ENCODE data around the gene FKBP6. TPM values are rescaled to one million over a fixed set of nuclear protein-coding genes. Genes with fewer than 3 reads are reported as not detected.
A peak's percentile ranks its signal among the peaks of the same experiment; 100 is the strongest.
"Not testable (repeated sequence)": the region's sequence is repeated elsewhere in the genome, so short reads cannot be mapped to it uniquely, and the experiment has no call there.

The FKBP6 gene
- total and polyA plus RNA-seq, 4 donors = 0.11 to 0.39 (median 0.17) TPM; not detected in 1

DNA sequence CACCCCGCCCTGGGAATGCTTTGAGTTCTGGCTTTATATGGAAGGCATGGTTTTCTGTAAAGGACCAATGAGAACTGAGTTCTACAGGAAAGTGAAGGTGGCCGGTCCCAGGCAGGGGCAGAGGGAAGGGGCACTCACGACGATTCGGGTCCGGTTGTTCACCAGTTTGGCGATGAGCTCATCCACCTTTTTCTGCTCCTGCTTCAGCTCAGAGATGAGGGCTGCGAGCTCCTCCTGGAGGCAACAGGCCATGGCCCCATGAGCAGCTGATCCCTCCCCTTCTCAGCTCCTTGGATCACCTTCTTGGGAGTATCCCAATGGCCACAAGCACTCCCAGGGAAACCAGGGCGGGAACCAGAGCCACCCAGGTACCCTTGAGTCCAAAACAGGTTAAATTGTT lies 8.0 kb upstream of the FKBP6 start:
- H3K27ac ChIP-seq (ENCODE audit: low read depth, low read length); H3K36me3 ChIP-seq (ENCODE audit: control insufficient read depth, insufficient read depth, low read length); H3K4me3 ChIP-seq (ENCODE audit: low read depth, low read length); H3K27me3 ChIP-seq (ENCODE audit: control insufficient read depth, insufficient read depth, low read length); DNase-seq (ENCODE audit: low read depth in 4 of 6, low spot score in 6 of 6); H3K9me3 ChIP-seq (ENCODE audit: control insufficient read depth, insufficient read depth, low read length): not testable (repeated sequence)
- peaks cover 13% of the 10 kb centered on the region for H3K4me1 ChIP-seq (ENCODE audit: control insufficient read depth, insufficient read depth, low read length)
- 87% methylated on average over 7 of the region's 9 CpGs for WGBS (ENCODE audit: insufficient coverage)

DNA sequence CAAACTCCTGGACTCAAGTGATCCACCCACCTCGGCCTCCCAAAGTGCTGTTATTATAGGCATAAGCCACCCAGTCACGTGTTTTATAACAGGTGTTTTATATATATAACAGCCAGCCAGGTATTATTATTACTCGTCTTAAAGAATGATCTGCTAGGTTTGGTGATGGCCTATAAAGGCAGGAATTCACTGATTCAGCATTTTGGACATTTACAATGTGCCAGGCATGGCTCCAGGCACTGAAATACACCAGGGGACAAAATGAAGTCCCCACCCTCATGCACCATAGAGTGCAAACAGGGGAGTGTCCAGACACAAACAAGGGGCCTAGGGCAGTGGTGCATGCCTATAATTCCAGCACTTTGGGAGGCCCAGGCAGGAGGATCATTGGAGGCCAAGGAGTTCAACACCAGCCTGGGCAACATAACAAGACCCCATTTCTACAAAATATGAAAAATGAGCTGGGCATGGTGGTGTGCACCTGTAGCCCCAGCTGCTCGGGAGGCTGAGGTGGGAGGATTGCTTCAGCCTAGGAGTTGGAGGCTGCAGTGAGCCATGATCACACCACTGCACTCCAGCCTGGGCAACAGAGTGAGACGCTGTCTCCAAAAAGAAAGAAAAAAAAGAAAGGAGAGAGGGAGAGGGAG lies 4.4 kb upstream of the FKBP6 start:
- not testable (repeated sequence) for H3K36me3 ChIP-seq (ENCODE audit: control insufficient read depth, insufficient read depth, low read length); DNase-seq (ENCODE audit: low read depth in 4 of 6, low spot score in 6 of 6); H3K4me3 ChIP-seq (ENCODE audit: low read depth, low read length); H3K27me3 ChIP-seq (ENCODE audit: control insufficient read depth, insufficient read depth, low read length); H3K9me3 ChIP-seq (ENCODE audit: control insufficient read depth, insufficient read depth, low read length); H3K27ac ChIP-seq (ENCODE audit: low read depth, low read length)
- WGBS (ENCODE audit: insufficient coverage) = 100% methylated on average over 2 of the region's 5 CpGs
- peaks cover 13% of the 10 kb centered on the region for H3K4me1 ChIP-seq (ENCODE audit: control insufficient read depth, insufficient read depth, low read length)

DNA sequence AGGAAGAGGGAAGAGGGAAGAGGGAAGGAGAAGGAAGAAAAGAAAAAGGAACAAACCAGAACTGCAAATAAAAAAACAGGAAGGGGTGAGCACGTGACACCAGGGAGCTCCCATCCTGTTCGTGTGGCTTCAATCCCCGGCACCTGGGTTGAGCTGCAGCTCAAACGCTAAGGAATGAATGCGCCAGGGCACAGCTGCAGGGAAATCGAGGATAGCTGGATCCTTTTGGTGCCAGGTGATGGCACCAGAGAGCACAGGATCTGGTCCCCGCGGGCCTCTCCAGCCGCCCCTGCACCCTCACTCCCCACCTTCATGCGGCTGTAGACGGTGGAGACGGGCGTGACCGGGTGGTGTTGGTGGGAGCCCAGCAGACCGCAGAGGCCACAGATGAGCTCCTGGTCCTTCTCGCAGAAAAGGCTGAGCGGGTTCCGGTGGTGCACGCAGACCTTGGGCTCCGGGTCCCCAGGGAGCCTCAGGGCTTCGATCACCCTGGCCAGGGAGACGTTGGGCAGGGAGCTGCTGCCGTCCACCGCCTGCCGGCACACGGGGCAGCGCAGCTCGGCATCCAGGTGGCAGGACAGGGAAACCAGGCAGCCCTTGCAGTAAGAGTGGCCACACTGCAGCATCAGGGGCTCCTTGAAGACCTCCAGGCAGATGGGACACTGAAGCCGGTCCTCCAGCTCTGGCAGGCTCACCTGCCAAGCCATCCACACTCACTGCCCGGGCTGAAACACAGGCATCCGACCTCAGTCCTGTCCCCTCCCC lies 3.7 kb upstream of the FKBP6 start:
- H3K36me3 ChIP-seq (ENCODE audit: control insufficient read depth, insufficient read depth, low read length); H3K9me3 ChIP-seq (ENCODE audit: control insufficient read depth, insufficient read depth, low read length); H3K27me3 ChIP-seq (ENCODE audit: control insufficient read depth, insufficient read depth, low read length); H3K4me3 ChIP-seq (ENCODE audit: low read depth, low read length); H3K27ac ChIP-seq (ENCODE audit: low read depth, low read length): not testable (repeated sequence)
- peak in 3 of 6 donors; percentile 50 to 91 (median 81) for DNase-seq (ENCODE audit: low read depth in 4 of 6, low spot score in 6 of 6)
- peaks cover 13% of the 10 kb centered on the region for H3K4me1 ChIP-seq (ENCODE audit: control insufficient read depth, insufficient read depth, low read length)
- WGBS (ENCODE audit: insufficient coverage) = 25% methylated on average over 21 of the region's 31 CpGs

DNA sequence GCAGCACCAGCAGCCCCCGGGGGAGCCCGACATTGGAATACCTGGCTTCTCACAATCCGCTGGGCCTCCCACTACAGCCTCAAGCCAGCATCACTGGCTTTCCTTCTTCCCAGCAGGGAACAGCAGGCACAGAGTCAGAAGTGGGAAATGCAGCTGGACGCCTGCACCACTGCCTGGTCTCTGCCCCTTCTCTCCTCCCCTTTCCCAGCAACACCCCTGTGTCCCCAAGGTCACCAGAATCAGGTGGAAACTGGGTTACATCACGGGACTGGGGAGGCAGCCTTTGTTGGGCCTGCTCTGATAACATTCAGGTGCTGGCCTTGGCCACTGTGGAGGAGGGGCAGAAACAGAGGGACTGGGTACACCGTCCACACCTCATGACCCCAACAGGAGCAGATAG lies 2.5 kb upstream of the FKBP6 start:
- not testable (repeated sequence) for DNase-seq (ENCODE audit: low read depth in 4 of 6, low spot score in 6 of 6); H3K36me3 ChIP-seq (ENCODE audit: control insufficient read depth, insufficient read depth, low read length)
- WGBS (ENCODE audit: insufficient coverage) = 59% methylated on average over 4 of the region's 6 CpGs

DNA sequence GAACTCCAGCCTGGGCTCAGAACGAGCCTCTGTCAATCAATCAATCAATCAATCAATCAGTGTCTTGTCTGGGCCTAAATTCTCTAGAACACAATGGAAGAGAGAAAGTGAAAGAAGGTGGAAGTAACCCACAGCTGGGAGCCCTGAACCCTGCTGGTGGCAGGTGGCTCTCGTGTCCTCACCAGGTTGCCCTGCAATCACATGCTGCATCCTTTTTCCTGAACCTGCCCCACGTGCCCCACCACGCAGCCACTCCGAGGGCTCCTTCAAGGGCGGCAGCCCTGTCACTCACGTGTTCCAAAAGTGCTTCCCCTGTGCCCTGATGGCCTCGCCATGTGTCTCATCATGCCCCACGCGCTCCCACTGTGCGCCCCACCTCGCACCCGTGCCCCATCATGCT lies 512 bp upstream of the FKBP6 start:
- DNase-seq (ENCODE audit: low read depth in 4 of 6, low spot score in 6 of 6); H3K36me3 ChIP-seq (ENCODE audit: control insufficient read depth, insufficient read depth, low read length); H3K9me3 ChIP-seq (ENCODE audit: control insufficient read depth, insufficient read depth, low read length); H3K4me3 ChIP-seq (ENCODE audit: low read depth, low read length); H3K27ac ChIP-seq (ENCODE audit: low read depth, low read length); H3K27me3 ChIP-seq (ENCODE audit: control insufficient read depth, insufficient read depth, low read length): not testable (repeated sequence)
- peaks cover 17% of the 10 kb centered on the region for H3K4me1 ChIP-seq (ENCODE audit: control insufficient read depth, insufficient read depth, low read length)
- no CpG with 5 or more reads among the region's 13 CpGs for WGBS (ENCODE audit: insufficient coverage)

More for the DNA sequence above, 2.5 kb upstream of the FKBP6 start:
- H3K4me1 ChIP-seq (ENCODE audit: control insufficient read depth, insufficient read depth, low read length) = peaks cover 17% of the 10 kb centered on the region
- H3K27me3 ChIP-seq (ENCODE audit: control insufficient read depth, insufficient read depth, low read length); H3K9me3 ChIP-seq (ENCODE audit: control insufficient read depth, insufficient read depth, low read length); H3K27ac ChIP-seq (ENCODE audit: low read depth, low read length); H3K4me3 ChIP-seq (ENCODE audit: low read depth, low read length): not testable (repeated sequence)

DNA sequence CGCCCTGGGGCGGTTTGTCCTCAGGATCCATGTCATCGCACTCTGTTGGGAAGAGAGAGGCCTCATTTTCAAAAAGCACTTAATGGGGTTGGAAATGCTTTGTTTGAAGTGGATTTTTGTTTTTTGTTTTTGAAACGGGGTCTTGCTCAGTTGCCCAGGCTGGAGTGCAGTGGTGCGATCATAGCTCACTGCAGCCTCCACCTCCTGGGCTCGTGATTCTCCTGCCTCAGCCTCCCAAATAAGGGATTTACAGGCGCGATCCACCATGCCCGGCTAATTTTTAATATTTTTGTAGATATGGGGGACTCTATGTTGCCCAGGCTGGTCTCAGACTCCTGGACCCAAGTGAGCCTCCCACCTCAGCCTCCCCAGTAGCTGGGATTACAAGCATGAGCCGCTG lies 735 bp downstream of the FKBP6 start:
- Histone ChIP-seq H3K36me3 (ENCODE audit: control insufficient read depth, insufficient read depth, low read length) (no peaks in the 10 kb centered on the region), H3K27me3 (ENCODE audit: control insufficient read depth, insufficient read depth, low read length) (no peaks in the 10 kb centered on the region), H3K9me3 (ENCODE audit: control insufficient read depth, insufficient read depth, low read length) (no peaks in the 10 kb centered on the region), H3K4me1 (ENCODE audit: control insufficient read depth, insufficient read depth, low read length) (peaks cover 15% of the 10 kb centered on the region), H3K4me3 (ENCODE audit: low read depth, low read length) (no peak overlapping the region), H3K27ac (ENCODE audit: low read depth, low read length) (no peak overlapping the region)
- WGBS (ENCODE audit: insufficient coverage) = 92% methylated on average over 6 of the region's 10 CpGs
- DNase-seq (ENCODE audit: low read depth in 4 of 6, low spot score in 6 of 6) = no peak

DNA sequence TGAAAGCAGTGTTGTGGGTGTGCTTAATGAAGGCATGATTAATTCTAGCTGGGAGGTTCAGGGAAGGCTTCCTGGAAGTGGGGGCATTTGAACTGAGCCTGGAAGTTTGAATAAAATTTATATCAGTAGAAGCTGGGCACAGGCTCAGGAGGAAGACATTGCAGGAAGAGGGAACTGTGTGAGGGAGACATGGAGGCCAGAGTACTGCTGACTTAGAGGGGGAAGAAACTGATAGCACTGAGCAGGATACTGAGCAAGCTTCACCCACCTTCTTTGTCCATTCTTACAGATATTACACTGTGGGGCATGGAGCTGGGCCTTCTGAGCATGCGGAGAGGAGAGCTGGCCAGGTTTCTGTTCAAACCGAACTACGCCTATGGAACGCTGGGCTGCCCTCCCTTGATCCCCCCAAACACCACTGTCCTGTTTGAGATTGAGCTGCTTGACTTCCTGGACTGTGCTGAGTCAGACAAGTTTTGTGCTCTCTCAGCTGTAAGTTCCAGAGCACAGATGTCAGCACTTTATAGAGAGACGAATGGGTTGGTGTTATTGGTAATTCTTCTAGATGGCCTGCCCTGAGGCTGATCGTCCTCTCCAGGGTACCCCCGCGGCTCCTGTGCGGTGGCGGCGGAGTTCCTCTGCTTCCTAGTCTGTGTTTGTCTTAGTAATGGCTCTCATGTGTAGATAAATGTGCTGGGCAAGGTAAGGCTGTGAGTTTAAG lies 2.1 kb downstream of the FKBP6 start:
- Histone ChIP-seq H3K36me3 (ENCODE audit: control insufficient read depth, insufficient read depth, low read length) (no peaks in the 10 kb centered on the region), H3K4me3 (ENCODE audit: low read depth, low read length) (no peak overlapping the region)
- WGBS (ENCODE audit: insufficient coverage) = 55% methylated on average over 11 of the region's 11 CpGs

DNA sequence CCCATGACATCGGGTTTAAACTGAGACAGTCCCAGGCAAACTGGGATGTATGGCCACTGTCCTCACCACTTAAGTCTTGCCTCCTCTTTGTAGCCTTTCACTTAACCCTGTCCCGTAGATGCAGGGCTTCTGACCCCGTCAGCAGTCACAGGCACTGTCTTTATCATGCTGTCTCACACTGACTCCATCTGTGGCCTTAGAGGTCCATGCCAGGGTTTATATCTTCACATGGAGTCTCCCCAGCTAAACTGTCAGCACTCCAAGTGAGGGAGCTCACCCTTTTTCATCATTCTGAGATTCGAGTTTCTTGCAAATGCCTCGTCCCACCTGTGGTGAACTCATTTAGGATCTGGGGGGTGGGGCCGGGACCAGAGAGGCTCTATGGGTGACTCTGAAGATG lies 2.8 kb downstream of the FKBP6 start:
- H3K27ac ChIP-seq (ENCODE audit: low read depth, low read length) = no peak overlapping the region
- peaks cover 4% of the 10 kb centered on the region for H3K4me1 ChIP-seq (ENCODE audit: control insufficient read depth, insufficient read depth, low read length)
- DNase-seq (ENCODE audit: low read depth in 4 of 6, low spot score in 6 of 6) = no peak
- H3K36me3 ChIP-seq (ENCODE audit: control insufficient read depth, insufficient read depth, low read length) = no peaks in the 10 kb centered on the region
- H3K9me3 ChIP-seq (ENCODE audit: control insufficient read depth, insufficient read depth, low read length) = no peaks in the 10 kb centered on the region
- no peak overlapping the region for H3K4me3 ChIP-seq (ENCODE audit: low read depth, low read length)
- WGBS (ENCODE audit: insufficient coverage) = 46% methylated on average over 6 of the region's 6 CpGs
- no peaks in the 10 kb centered on the region for H3K27me3 ChIP-seq (ENCODE audit: control insufficient read depth, insufficient read depth, low read length)

More for the DNA sequence above, 2.1 kb downstream of the FKBP6 start:
- H3K27ac ChIP-seq (ENCODE audit: low read depth, low read length) = peak overlapping the region; percentile 43
- no peaks in the 10 kb centered on the region for H3K9me3 ChIP-seq (ENCODE audit: control insufficient read depth, insufficient read depth, low read length)
- H3K27me3 ChIP-seq (ENCODE audit: control insufficient read depth, insufficient read depth, low read length) = no peaks in the 10 kb centered on the region
- peak in 1 of 6 donors; percentile 51 for DNase-seq (ENCODE audit: low read depth in 4 of 6, low spot score in 6 of 6)
- H3K4me1 ChIP-seq (ENCODE audit: control insufficient read depth, insufficient read depth, low read length) = peaks cover 4% of the 10 kb centered on the region

DNA sequence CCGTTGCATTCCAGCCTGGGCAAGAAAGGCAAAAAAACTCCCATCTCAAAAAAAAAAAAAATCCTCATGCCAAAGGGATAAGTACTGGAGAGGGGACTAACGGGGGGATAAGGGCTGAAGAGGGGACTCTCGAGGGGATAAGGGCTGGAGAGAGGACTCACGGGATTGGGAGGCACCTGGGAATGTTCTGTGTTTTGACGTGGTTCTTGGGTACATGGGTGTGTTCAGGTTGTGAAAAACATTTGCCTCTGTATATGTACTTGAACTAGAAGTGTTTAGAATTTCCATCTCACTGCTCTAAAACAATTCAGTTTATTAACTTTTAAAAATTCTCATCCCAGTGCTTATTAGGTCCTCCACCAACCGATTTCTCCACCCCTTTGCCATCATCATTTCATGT lies 4.5 kb downstream of the FKBP6 start:
- Histone ChIP-seq H3K36me3 (ENCODE audit: control insufficient read depth, insufficient read depth, low read length) (no peaks in the 10 kb centered on the region), H3K4me3 (ENCODE audit: low read depth, low read length) (no peak overlapping the region), H3K9me3 (ENCODE audit: control insufficient read depth, insufficient read depth, low read length) (no peaks in the 10 kb centered on the region), H3K27ac (ENCODE audit: low read depth, low read length) (no peak overlapping the region), H3K27me3 (ENCODE audit: control insufficient read depth, insufficient read depth, low read length) (no peaks in the 10 kb centered on the region), H3K4me1 (ENCODE audit: control insufficient read depth, insufficient read depth, low read length) (peaks cover 4% of the 10 kb centered on the region)
- no peak for DNase-seq (ENCODE audit: low read depth in 4 of 6, low spot score in 6 of 6)
- 94% methylated on average over 4 of the region's 6 CpGs for WGBS (ENCODE audit: insufficient coverage)
